Adrenal gland (tissue), 12 donors: ENCODE results near the gene STX8. TPM values are rescaled to one million over a fixed set of nuclear protein-coding genes. Genes with fewer than 3 reads are reported as not detected.

Experiments used
- DNase-seq, 7 donors: peaks; one replicate each; pipeline ENCODE4 v3.0.0-alpha.2; 2019 to 2020
- H3K27ac ChIP-seq, 5 donors: fragments of 200-600 bp; sonication (generic) in 4 of 5; 1 replicate in 3 of 5; 2 replicates in 2 of 5; pipeline versions ENCODE4 v1.5.1 to v1.8.0; 2016 to 2020; ENCODE audit warnings: mild to moderate bottlenecking in 1 of 5
- H3K27me3 ChIP-seq: fragments of 200-600 bp; 2 replicates; pipeline ENCODE4 v1.8.0; 2021
- H3K36me3 ChIP-seq, 2 donors: fragments of 200-600 bp; replicated peaks in 1 of 2; 1 replicate in 1 of 2; 2 replicates in 1 of 2; pipeline versions ENCODE4 v1.5.1 to v1.8.0; 2018 to 2022
- H3K4me1 ChIP-seq, 2 donors: fragments of 200-600 bp; replicated peaks in 1 of 2; 1 replicate in 1 of 2; 2 replicates in 1 of 2; pipeline versions ENCODE4 v1.5.1 to v1.8.0; 2018 to 2021
- H3K4me3 ChIP-seq, 4 donors: fragments of 200-600 bp; sonication (generic) in 3 of 4; one replicate each; pipeline ENCODE4 v1.5.1; 2016 to 2018
- H3K9me3 ChIP-seq, 3 donors: fragments of 200-600 bp; sonication (generic) in 1 of 3; replicated peaks in 1 of 3; 1 replicate in 2 of 3; 2 replicates in 1 of 3; pipeline versions ENCODE4 v1.5.1 to v1.8.0; 2016 to 2021
- CTCF ChIP-seq, 6 experiments: fragments of 450-650 bp in 4 of 6; fragments of 200-600 bp in 2 of 6; sonication (generic) in 1 of 6; IDR thresholded peaks; 1 replicate in 5 of 6; 2 replicates in 1 of 6; pipeline versions ENCODE4 v1.5.1 to v1.8.0; 2016 to 2021; ENCODE audit warnings: antibody characterized with exemption in 6 of 6, mild to moderate bottlenecking in 2 of 6, moderate library complexity in 1 of 6
- POLR2A ChIP-seq, 2 donors: fragments of 450-650 bp; IDR thresholded peaks; one replicate each; pipeline ENCODE4 v1.6.1; 2017; ENCODE audit warnings: antibody characterized with exemption in 2 of 2, mild to moderate bottlenecking in 2 of 2, moderate library complexity in 1 of 2
- WGBS, 4 donors: extraction: QIAGEN DNeasy Blood & Tissue Kit in 2 of 4; methylation state at CpG; one replicate each; pipeline versions ENCODE4 v1.1.5 to v1.1.7; 2013 to 2017; 5-methylcytosine and 5-hydroxymethylcytosine counted together
- intact Hi-C, 2 donors: fragments of 100-400 bp; cut with DNase I; formaldehyde crosslinking; loops; one replicate each; pipeline versions ENCODE4 v1.14.1 to v1.15.0; 2022 to 2023
- polyA plus RNA-seq, 3 donors: library from polyadenylated mRNA; stranded (reverse); fragments of 200-250 nt in 2 of 3; fragments of 350-450 nt in 1 of 3; fragmentation: Illumina TruSeq in 1 of 3; extraction: RNeasy Lipid Tissue Mini Kit (QIAGEN cat#74804) in 1 of 3; gene quantifications; one replicate each; pipeline ENCODE4 v1.2.3, GENCODE V29; 2013 to 2014
- total RNA-seq, 9 donors: library from RNA; depleted of rRNA in 4 of 9; stranded (reverse); fragments of >200 nt in 4 of 9; fragments of 120-200 nt in 1 of 9; fragmentation: NEBNext Ultra II Directional in 1 of 9; extraction: Animal tissue kit (Norgen Biotek cat#: 25700) in 1 of 9; gene quantifications; one replicate each; pipeline versions ENCODE4 v1.1.0 to v1.2.4, GENCODE V29; 2013 to 2023
- donor health status: healthy with polysubstance abuse.
- donor health status: Bipolar disorder and iron deficiency.
- donor health status: DM: yes; HTN: yes; CAD: no.
- donor health status: DM: no; HTN: no; CAD: no.
- donor health status: DM: no; HTN: no; CAD: no.
- donor health status: DM: yes; HTN: yes; CAD: no.

The STX8 gene
- total and polyA plus RNA-seq, 12 donors: 21.9 to 94.1 (median 72.3) TPM

GRCh38 chr17:9434642-9435057, 141.0 kb downstream of the STX8 start:
- H3K4me3 ChIP-seq: no peak overlapping the region
- intact Hi-C loops: no loop called here
- no peaks in the 10 kb centered on the region for H3K27me3 ChIP-seq
- no peaks in the 10 kb centered on the region for H3K9me3 ChIP-seq
- WGBS, 4 donors: 88 to 95% (median 93%) methylated on average over 3 of the region's 3 CpGs
- peak in 1 of 7 donors; percentile 12 for DNase-seq
- peaks cover 7 to 21% of the 10 kb centered on the region in 2 donors for H3K4me1 ChIP-seq
- no peaks in the 10 kb centered on the region for H3K36me3 ChIP-seq
- no peak for TF ChIP-seq POLR2A (IDR thresholded peaks at IDR 0.05)
- no peak for TF ChIP-seq CTCF (IDR thresholded peaks at IDR 0.05)
- no peak overlapping the region for H3K27ac ChIP-seq

GRCh38 chr17:9432934-9433421, 142.6 kb downstream of the STX8 start:
- Histone ChIP-seq H3K4me3 (no peak overlapping the region), H3K27me3 (no peaks in the 10 kb centered on the region), H3K4me1 (peaks cover 7 to 21% of the 10 kb centered on the region in 2 donors), H3K27ac (peak overlapping the region in 3 of 5 donors; percentile 31 to 47 (median 31)), H3K9me3 (no peaks in the 10 kb centered on the region), H3K36me3 (no peaks in the 10 kb centered on the region)
- DNase-seq: no peak
- 79 to 91% (median 81%) methylated on average over 7 of the region's 7 CpGs for WGBS, 4 donors
- TF ChIP-seq CTCF (IDR thresholded peaks at IDR 0.05) (no peak), POLR2A (IDR thresholded peaks at IDR 0.05) (no peak)
- intact Hi-C loops: no loop called here

- TF ChIP-seq POLR2A (IDR thresholded peaks at IDR 0.05) (no peak), CTCF (IDR thresholded peaks at IDR 0.05) (no peak)
- 56 to 69% (median 67%) methylated on average over 6 of the region's 6 CpGs for WGBS, 4 donors
- H3K27me3 ChIP-seq: no peaks in the 10 kb centered on the region
- no peak for DNase-seq
- peaks cover 7 to 21% of the 10 kb centered on the region in 2 donors for H3K4me1 ChIP-seq
- H3K36me3 ChIP-seq: no peaks in the 10 kb centered on the region
- intact Hi-C loops: no loop called here
- H3K4me3 ChIP-seq: no peak overlapping the region
- H3K27ac ChIP-seq: peak overlapping the region in 4 of 5 donors; percentile 27 to 47 (median 31)
- H3K9me3 ChIP-seq: no peaks in the 10 kb centered on the region
These were observed 143.3 kb downstream of the STX8 start for GRCh38 chr17:9432134-9432885.

- Histone ChIP-seq H3K36me3 (no peaks in the 10 kb centered on the region), H3K9me3 (no peaks in the 10 kb centered on the region), H3K4me1 (peaks cover 7 to 21% of the 10 kb centered on the region in 2 donors), H3K27ac (peak overlapping the region in 3 of 5 donors; percentile 27 to 57 (median 31)), H3K27me3 (no peaks in the 10 kb centered on the region), H3K4me3 (no peak overlapping the region)
- no peak for TF ChIP-seq CTCF (IDR thresholded peaks at IDR 0.05)
- no peak for TF ChIP-seq POLR2A (IDR thresholded peaks at IDR 0.05)
- WGBS, 4 donors: 23 to 30% (median 27%) methylated on average over 2 of the region's 2 CpGs
- intact Hi-C loops: no loop called here
- peak in 3 of 7 donors; percentile 31 to 39 (median 32) for DNase-seq
These were observed 144.0 kb downstream of the STX8 start for GRCh38 chr17:9431620-9432019.
